Stimulated activated CD4-positive, alpha-beta T cell treated with anti-CD3 and anti-CD28 coated beads, Interleukin-1b, Interleukin-23, amount 100 ng/mL, for 24 hours (primary cell): ENCODE data around the gene PPP2R2B.
"Not testable (repeated sequence)": the region's sequence is repeated elsewhere in the genome, so short reads cannot be mapped to it uniquely, and the experiment has no call there.

ENCODE experiments used
- DNase-seq, 4 experiments: peaks; one replicate each; pipeline ENCODE4 v3.0.0-alpha.2; 2020; ENCODE audit warnings: low read depth in 4 of 4, low spot score in 1 of 4

The PPP2R2B gene

DNA sequence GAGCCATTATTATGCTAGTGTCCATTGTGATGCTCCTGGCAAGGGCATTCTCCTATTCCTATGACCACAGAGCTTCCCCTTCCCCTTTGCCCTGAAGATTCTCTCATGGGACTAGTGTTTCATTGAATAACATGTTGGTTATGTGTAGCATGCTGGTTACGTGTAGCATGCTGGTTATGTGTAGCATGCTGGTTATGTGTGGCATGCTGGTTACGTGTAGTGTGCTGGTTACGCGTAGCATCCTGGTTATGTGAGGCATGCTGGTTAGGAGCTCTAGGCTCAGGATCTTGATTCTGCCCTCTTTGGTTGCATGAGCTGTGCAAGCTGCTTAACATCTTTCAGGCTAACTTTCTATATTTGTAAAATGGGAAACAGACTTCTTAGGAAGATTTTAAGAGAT lies 316.1 kb downstream of the PPP2R2B start:
- no peak for DNase-seq

DNA sequence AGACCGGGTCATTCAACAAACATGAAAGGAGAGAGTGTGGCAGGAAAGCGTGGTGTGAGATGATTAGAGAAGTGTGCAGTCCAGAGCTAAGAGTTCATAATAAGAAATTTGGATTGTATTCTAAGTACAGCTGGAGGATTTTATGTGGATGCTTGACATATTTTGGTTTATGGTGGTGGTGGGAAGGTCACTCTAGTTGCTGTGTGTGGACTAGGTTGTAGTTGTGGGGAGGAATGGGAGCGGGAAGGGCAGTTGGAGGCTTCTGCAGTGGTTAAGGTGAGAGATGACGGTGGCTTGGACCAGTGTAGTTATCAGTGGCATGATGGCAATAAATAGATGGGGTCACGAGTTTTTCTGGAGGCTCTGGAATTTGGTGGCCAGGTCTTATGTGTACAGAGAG lies 316.8 kb downstream of the PPP2R2B start:
- DNase-seq, result no peak

GRCh38 chr5:146560205-146560812 lies 318.2 kb downstream of the PPP2R2B start:
- no peak for DNase-seq

- DNase-seq, result not testable (repeated sequence)
These were observed 321.7 kb downstream of the PPP2R2B start for GRCh38 chr5:146556884-146557283.

- DNase-seq, result no peak
These were observed 325.1 kb downstream of the PPP2R2B start for GRCh38 chr5:146553446-146553845.

DNA sequence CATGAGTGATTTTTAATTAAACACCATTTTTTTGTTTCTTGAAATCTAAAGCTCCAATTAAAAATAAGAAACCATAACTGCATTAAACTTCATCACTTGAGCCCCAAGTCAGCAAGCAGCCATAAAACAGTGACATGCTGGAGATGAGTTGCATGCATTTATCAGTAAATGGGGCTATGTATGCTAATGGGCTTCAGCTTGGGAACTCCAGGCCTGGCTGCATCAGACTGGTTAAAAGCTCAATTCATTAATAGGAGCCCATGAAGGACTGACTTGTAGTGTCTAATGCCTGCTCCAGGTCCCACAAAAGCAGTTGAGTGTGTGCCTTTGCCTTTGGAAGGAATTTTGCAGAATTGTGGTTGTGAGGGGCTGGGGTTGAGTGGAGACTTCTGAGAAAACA lies 328.9 kb downstream of the PPP2R2B start:
- no peak for DNase-seq

DNA sequence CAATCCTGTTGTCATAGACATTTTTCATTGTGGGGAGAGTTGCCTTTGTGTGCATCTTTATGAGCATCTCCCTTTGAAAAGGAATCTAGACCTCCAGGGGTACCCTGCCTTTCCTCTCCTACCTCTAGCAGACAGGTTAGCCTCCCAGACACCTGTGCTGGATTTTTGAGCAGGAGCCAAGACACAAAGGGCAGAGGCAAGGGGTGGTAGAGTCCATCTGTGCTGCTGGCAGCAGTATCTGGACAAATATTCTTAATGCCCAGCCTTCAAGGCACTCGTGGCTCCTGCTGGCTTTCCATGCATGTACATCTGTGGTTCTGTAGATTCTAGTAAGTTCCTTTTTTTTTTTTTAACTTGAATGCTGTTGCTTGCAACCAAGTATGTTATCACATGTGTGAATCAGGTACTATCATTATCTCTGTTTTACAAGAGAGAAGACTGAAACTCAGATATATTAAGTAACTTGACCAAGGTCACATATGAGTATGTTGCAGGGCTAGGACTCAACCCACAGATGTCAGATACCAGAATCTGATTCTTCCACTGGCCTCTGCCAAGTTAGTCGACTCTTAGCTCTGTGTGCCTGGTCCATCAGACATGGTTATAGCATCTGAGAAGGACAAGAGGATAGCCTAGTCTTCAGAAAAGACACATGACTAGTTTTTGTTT lies 329.6 kb downstream of the PPP2R2B start:
- no peak for DNase-seq

GRCh38 chr5:146544232-146544631 lies 334.3 kb downstream of the PPP2R2B start:
- DNase-seq, result no peak

GRCh38 chr5:146541958-146542849 lies 336.4 kb downstream of the PPP2R2B start:
- peak; percentile 38 to 57 (median 48) for DNase-seq

DNA sequence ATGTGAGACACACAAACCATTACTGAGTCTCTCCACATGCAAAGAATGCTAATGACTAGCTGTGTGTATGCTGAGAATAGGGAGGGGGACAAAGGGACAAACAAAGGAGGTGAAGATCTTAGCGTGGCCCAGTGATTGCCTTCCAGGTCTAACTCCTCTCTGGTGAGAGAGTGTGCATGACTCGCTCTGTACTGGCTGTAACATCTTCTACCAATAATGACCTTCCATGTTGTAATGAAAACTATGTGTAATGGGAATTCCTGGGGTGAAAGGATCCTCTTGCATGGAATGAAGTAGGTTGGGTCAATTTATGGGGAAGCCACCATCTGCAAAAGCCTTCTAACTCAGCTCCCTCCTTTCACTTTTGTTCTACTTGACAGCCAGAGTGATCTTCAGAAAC lies 338.1 kb downstream of the PPP2R2B start:
- no peak for DNase-seq

GRCh38 chr5:146539973-146540372 lies 338.6 kb downstream of the PPP2R2B start:
- no peak for DNase-seq

DNA sequence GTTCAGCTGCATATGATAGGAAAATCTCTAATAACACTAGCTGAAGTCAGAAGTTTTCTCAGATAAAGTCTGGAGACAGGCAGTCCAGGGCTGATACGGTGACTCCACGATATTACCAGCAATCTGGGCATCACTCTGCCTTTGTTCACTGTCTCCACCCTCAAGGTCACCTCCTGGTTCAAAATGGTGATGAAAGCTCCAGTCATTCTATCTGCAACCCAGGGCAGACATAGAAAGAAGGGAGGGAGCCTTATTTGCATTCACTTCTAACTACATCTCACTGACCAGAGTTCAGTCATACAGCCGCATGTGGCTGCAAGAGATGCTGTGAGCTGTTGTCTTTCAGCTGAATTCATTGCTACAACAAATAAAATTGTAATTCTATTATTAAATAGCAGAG lies 340.1 kb downstream of the PPP2R2B start:
- no peak for DNase-seq

GRCh38 chr5:146533882-146534281 lies 344.7 kb downstream of the PPP2R2B start:
- no peak for DNase-seq

DNA sequence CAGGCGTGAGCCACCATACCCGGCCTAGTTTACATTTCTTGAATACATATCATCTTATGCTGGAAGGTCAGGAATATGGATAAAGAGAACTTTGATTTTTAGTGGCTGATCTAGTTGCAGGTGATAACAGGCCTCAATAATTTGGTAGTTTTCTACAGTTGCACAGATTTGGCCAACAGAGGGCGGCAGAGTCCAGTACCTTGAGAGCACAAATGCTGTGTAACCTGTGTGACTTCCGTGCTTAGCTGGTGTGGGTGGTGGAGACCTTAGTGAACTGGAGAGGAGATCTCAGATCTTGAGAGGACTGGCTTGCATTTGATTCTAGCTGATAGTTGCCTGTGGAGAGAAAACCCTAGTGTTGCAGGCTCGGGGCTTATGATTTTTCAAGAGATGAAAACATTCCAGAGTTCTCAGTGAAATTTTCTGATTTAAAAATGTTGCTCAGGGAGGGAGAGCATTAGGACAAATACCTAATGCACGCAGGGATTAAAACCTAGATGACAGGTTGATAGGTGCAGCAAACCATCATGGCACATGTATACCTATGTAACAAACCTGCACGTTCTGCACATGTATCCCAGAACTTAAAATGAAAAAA lies 345.2 kb downstream of the PPP2R2B start:
- DNase-seq, result peak; percentile 49 to 67 (median 59)
